Measurements from ENCODE around the gene FCHO2. TPM values are rescaled to one million over a fixed set of nuclear protein-coding genes. Genes with fewer than 3 reads are reported as not detected.
"Not testable (repeated sequence)": the region's sequence is repeated elsewhere in the genome, so short reads cannot be mapped to it uniquely, and the experiment has no call there.

The FCHO2 gene
- total RNA-seq (2014; rRNA removed; shearing (Covaris generic)): 6.0 and 8.2 TPM in 2 replicates

- DNase-seq (ENCODE audit: low read depth): peak; percentile 99
Observed at GRCh38 chr5:72955768-72956323, at the start of gene FCHO2. Gene FCHO2, plus strand, starts transcription at chr5:72956041. Its CDS starts 56 bp downstream, at chr5:72956097.

GRCh38 chr5:72906806-72907205 is 49.0 kb upstream of the FCHO2 start:
- DNase-seq (ENCODE audit: low read depth): no peak

DNA sequence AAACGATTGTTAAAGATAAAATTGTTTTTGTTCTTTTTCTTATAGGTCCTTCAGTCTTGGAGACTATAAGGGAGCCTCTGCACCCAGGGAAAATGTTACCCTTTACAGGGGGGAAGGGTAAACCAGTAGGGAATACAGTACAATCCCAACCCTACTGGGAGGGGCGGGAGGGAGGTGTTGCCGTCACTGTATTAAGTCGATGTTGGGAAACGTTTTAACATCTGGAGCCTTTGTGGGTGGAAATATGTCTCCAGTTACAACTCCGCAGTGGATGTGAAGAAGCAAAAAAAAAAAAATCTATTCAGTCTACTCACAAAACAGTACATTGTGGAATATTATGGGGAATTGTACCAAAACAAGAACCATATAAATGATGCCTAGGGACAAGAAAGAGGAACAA is 47.2 kb upstream of the FCHO2 start:
- DNase-seq (ENCODE audit: low read depth): no peak

DNA sequence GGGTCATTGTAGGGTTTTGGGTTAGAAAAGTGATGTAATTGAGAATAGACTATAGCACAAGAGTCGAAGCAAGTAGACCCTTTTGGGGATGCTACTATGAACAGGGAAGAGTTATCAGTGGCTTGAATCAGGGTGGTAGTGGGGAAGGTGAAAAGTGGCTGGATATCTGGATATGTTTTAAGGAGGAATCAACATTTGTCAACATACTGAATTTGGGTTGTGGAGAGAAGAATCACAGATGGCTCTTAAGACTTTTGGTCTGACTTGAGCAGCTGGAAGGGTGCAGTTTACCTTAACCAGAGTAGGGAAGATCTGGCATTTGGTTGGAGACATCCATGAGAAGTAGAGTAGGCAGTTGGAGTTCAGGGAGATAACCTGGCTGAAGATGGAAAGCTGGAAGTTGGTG is 38.5 kb upstream of the FCHO2 start:
- DNase-seq (ENCODE audit: low read depth): no peak

DNA sequence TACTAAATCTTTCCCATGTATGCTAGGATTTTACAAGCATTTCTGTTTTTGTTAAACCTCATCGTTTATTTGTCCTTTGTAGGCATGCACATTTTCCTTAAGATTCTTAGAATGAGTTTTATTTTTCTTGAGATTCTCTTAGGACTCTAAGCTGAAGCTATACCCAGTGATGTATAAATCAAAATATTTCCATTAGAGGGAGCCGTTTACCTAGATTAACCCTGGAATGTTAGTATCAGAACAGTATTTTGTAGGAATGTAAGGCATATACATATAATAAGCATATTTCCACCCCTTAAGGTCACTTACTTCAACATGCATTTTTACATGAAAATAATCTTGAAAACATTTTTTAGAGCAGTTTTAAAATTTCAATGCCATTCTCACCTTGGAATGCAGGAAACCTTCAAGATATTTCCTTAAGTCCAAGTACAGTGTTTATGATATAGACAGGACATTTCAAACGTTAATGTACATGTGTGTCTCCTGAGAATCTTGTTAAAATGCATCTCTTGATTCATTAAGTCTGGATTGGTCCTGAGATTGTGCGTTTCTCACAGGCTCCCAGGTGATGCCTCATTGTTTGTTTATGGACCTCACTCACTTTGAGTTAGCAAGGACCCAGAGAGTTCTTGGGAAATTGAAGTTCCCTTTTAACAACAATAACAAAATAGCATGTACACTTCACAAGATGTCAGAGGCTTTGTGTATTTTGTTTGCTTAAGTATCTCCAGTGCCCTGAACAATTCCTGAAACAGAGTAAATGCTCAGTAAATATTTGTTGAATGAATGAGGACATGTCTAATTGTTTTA is 34.9 kb upstream of the FCHO2 start:
- peak; percentile 14 for DNase-seq (ENCODE audit: low read depth)

DNA sequence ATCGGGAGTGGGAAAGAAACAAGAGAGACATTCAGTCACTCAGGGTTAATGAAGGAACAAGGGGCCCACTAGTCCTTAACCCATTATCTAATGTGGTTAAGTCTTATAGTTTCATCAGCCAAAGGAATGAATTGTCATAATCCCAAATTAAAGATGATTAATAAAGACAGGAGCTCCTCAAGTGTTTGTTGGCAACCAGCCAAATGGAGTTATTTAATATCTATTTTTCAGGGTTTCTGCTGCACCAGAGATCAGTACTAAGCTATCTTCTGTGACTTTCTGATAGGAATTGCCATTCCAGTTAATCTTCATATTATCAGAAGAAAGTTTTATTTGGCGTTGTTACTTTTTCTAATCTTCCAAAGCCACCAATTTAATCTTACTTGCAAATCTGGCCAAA is 34.0 kb upstream of the FCHO2 start:
- DNase-seq (ENCODE audit: low read depth): no peak

DNA sequence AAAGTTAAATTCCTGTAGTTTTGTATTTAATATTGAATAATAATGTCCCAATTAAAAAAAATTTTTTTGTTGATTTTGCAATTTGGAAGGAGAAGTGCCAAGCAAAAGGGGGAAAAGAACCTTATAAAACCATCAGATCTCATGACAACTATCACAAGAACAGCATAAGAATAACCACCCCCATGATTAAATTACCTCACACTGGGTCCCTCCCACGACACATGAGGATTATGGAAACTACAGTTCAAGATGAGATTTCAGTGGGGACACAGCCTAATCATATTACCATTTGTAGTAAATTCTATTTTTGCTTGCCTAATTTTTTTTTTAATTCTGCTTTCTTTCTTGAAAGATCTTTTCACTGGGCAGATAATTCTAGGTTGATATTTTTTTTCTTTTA is 33.4 kb upstream of the FCHO2 start:
- DNase-seq (ENCODE audit: low read depth): no peak

DNA sequence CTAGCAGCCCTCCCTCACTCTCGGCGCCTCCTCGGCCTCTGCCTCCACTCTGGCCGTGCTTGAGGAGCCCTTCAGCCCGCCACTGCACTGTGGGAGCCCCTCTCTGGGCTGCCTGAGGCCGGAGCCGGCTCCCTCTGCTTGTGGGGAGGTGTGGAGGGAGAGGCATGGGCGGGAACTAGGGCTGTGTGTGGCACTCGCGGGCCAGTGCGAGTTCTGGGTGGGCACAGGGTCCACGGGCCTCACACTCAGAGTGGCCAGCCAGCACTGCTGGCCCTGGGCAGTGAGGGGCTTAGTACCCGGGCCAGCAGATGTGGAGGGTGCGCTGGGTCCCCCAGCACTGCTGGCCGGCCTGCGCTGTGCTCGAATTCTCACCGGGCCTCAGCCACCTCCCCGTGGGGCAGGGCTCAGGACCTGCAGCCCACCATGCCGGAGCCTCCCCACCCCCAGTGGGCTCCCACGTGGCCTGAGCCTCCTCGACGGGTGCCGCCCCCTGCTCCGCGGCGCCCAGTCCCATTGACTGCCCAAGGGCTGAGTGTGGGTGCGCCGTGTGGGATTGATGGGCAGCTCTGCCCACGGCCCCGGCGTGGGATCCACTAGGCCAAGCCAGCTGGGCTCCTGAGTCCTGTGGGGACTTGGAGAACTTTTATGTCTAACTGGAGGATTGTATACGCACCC is 30.4 kb upstream of the FCHO2 start:
- no peak for DNase-seq (ENCODE audit: low read depth)

DNA sequence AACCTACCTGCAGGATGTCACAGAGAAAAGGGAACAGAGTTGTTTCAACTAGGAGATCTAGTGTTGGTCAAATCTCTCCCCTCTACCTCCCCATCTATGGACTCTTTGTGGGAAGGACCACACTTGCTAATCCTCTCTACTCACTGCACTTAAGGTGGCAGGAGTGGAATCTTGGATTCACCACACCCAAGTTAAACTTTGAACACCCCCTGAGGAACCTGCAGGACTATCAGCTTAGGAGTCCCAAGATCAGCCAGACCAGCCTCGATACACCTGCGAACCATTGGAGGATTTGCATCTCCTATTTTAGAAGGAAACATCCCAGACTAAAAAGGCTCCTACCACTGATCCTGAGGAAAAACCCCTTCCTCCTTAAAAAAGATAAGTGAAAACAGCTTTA is 23.2 kb upstream of the FCHO2 start:
- DNase-seq (ENCODE audit: low read depth): not testable (repeated sequence)

DNA sequence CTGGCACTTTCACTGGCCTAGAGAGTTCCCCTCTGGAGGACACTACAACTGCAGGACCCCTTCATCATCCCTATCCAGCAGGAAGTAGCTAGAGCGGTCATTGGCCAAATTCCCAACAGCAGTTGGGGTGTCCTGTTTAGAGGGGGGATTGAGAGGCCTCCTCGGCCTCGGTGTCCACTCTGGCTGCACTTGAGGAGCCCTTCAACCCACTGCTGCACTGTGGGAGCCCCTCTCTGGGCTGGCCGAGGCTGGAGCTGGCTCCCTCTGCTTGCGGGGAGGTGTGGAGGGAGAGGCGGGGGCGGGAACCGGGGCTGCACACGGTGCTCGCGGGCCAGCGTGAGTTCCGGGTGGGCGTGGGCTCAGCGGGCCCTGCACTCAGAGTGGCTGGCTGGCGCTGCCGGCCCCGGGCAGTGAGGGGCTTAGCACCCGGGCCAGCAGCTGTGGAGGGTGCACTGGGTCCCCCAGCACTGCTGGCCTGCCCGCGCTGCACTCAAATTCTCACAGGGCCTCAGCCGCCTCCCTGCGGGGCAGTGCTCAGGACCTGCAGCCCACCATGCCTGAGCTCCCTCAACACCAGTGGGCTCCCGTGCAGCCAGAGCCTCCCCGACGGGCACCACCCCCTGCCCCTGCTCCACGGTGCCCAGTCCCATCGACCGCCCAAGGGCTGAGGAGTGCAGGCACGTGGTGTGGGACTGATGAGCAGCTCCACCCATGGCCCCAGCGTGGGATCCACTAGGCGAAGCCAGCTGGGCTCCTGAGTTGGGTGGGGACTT is 20.7 kb upstream of the FCHO2 start:
- not testable (repeated sequence) for DNase-seq (ENCODE audit: low read depth)

DNA sequence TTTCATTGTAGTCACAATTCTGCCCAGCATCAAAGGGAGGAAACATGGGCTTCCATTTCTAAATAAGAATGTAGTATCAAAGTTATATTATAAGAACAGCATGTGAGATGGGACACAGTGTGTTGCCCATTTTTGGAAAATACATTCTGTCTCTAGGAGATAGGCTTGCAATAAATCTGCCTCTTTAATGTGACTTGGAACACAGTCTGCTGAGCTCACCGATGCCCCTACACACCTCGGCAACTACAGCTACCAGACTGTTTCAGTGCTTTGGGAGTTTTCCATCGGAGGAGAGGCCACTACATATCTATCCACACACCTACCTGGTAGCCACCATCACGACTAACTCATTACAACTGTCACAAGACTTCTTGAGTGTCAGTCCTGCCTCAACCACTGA is 18.9 kb upstream of the FCHO2 start:
- DNase-seq (ENCODE audit: low read depth): no peak

GRCh38 chr5:72937517-72938061 is 18.3 kb upstream of the FCHO2 start:
- no peak for DNase-seq (ENCODE audit: low read depth)

DNA sequence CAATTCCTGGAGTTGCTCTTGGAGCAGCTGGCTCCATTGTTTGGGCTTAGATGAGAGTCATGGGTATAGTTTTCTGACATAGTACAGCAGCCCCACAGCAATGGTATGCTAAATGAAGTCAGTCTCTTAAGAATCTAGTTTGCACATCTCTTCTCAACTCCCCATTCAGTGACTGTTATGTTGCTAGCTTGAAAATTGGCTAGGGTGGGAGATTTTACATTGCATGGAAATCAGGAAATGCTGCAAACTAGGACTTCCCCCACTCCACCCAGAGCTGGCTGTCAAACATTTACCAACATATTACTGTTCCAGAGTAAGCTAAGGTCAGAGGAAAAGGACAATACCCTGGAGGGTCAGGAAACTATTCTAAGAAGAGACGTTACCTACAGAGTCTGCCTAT is 17.6 kb upstream of the FCHO2 start:
- no peak for DNase-seq (ENCODE audit: low read depth)

- no peak for DNase-seq (ENCODE audit: low read depth)
Observed at GRCh38 chr5:72940082-72940481, 15.8 kb upstream of the FCHO2 start.

GRCh38 chr5:72943307-72943706 is 12.5 kb upstream of the FCHO2 start:
- no peak for DNase-seq (ENCODE audit: low read depth)

DNA sequence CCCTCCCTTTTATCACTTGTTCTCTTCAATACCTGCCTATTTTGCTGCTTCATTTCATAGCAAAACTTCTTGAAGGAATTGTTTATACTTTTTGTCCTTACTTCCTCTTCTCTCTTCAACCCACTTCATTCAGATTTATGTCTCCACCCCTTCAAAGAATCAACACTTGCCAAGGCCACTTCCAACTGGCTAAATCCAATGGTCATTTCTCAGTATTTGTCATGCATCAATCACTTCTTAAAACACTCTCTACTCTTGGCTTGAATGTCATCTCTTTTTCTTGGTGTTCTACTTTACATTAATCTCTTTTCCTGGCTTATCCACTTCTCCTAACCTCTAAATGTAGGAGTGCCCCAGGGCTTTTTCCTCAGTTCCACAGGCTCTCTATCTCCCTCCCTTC is 8.3 kb upstream of the FCHO2 start:
- no peak for DNase-seq (ENCODE audit: low read depth)

- no peak for DNase-seq (ENCODE audit: low read depth)
Observed at GRCh38 chr5:72949481-72949880, 6.4 kb upstream of the FCHO2 start.

DNA sequence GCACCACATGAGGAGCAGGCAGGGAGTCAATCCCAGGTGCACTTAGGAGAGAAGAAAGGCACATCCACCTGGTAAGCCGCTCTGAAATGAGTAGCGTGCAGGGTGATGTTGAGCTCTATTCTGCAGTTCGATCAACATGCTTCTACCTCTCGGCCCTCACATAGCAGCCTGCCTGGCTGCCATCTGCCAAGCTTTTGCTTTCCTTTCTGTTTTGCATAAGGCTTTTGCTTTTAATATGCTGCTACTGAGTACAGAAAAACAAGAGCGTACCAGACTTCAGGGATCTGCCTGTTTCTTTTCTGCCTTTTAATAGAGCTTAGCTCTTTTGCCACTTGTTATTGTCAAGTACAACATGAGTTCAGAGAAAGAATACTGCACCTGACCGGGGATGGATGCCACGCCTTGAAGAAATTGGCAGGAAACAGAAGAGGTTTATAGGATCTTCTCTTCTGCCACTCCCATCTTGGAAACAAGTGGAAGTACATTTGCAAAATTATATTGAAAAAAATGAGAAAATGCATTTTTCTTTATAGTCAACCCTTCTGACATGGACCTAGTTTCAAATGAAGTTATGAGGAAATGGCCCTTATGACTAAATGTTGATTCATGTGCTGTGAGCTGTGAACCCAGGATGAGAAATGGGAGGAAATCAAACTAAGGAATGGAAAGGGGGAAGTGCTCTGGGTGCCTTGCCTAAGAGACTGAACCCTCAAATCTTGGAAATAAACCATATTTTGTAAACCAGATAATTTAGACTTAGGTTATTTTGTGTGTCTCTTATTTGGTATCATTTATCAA is 4.0 kb upstream of the FCHO2 start:
- peak; percentile 70 for DNase-seq (ENCODE audit: low read depth)

GRCh38 chr5:72954389-72954788 is 1.5 kb upstream of the FCHO2 start:
- no peak for DNase-seq (ENCODE audit: low read depth)

GRCh38 chr5:72955143-72955767 is 586 bp upstream of the FCHO2 start:
- no peak for DNase-seq (ENCODE audit: low read depth)
